K562 (cell line): Measurements from ENCODE around the gene APOC1. TPM values are rescaled to one million over a fixed set of nuclear protein-coding genes. Genes with fewer than 3 reads are reported as not detected.

Experiments
- ATAC-seq: fragments of 200-7000 bp; cut with Tn5 transposase; 3 replicates; pipeline ENCODE4 v1.9.1; 2020; ENCODE audit warnings: moderate library complexity
- BruUV-seq: library from RNA; stranded (reverse); fragments of 400-500 nt; replicated peaks from 2 replicates; lab custom pipeline; 2021; lab: Mats Ljungman, UMichigan
- CTCF ChIA-PET: fragments of 300-600 bp; formaldehyde crosslinking; extraction: SDS; loops from one replicate; lab custom pipeline; 2021; ENCODE audit warnings: low intra/inter-chr PET ratio; lab: Yijun Ruan, JAX
- POLR2A ChIA-PET: fragments of 300-600, 350-650 bp; sonication (Branson Sonifier 250); formaldehyde crosslinking; extraction: SDS; loops from one replicate; lab custom pipeline; 2021; ENCODE audit warnings: antibody characterized with exemption, inconsistent platforms; lab: Yijun Ruan, JAX
- DNase-seq, 4 experiments: peaks; one replicate each; pipeline versions ENCODE4 v3.0.0 to v3.0.0-alpha.2; 2011 to 2018; ENCODE audit warnings: low spot score in 3 of 4, mixed read lengths in 3 of 4; ENCODE audit errors: extremely low read depth in 1 of 4
- FAIRE-seq: peaks from 2 replicates; lab custom pipeline; 2011; peaks lifted over from hg19 to GRCh38; lab: Jason Lieb, UNC
- H2AFZ ChIP-seq: 2 replicates; pipeline ENCODE4 v1.6.0; 2011; ENCODE audit warnings: low read depth, low read length, control low read depth, inconsistent platforms
- H3K27ac ChIP-seq: fragments of 200-600 bp; 3 replicates; pipeline ENCODE4 v1.8.0; 2011; ENCODE audit warnings: low read depth, mild to moderate bottlenecking, control low read depth, inconsistent platforms, low read length, moderate library complexity, mixed read lengths; ENCODE audit errors: extremely low read depth
- H3K27me3 ChIP-seq, 2 experiments: fragments of 300-600 bp in 1 of 2; 2 replicates in 1 of 2; 3 replicates in 1 of 2; pipeline versions ENCODE4 v1.6.0 to v1.8.0; 2011; ENCODE audit warnings: inconsistent platforms in 2 of 2, low read length in 2 of 2, mild to moderate bottlenecking in 1 of 2, mixed read lengths in 1 of 2, moderate library complexity in 1 of 2; ENCODE audit not compliant: control insufficient read depth in 2 of 2, insufficient read depth in 2 of 2
- H3K36me3 ChIP-seq: fragments of 300-600 bp; 3 replicates; pipeline ENCODE4 v1.8.0; 2011; ENCODE audit warnings: mild to moderate bottlenecking, low read length, inconsistent platforms; ENCODE audit not compliant: control insufficient read depth, insufficient read depth
- H3K4me1 ChIP-seq, 2 experiments: fragments of 200-600 bp in 1 of 2; replicated peaks in 1 of 2; 2 replicates in 1 of 2; 3 replicates in 1 of 2; pipeline versions ENCODE4 v1.5.1 to v1.8.0; 2011; ENCODE audit warnings: inconsistent platforms in 2 of 2, low read length in 2 of 2, mild to moderate bottlenecking in 1 of 2, mixed read lengths in 1 of 2, moderate library complexity in 1 of 2; ENCODE audit not compliant: control insufficient read depth in 2 of 2, insufficient read depth in 2 of 2
- H3K4me2 ChIP-seq: 2 replicates; pipeline ENCODE4 v1.6.1; 2011; ENCODE audit warnings: low read length, control low read depth, inconsistent platforms, mixed read lengths; ENCODE audit not compliant: insufficient read depth
- H3K4me3 ChIP-seq: fragments of 200-600 bp; sonication (generic), shearing (Covaris generic); 2 replicates; pipeline ENCODE4 v1.5.1; 2016; ENCODE audit warnings: control low read depth, inconsistent platforms
- H3K79me2 ChIP-seq: fragments of 200-600 bp; 3 replicates; pipeline ENCODE4 v1.8.0; 2011; ENCODE audit warnings: low read length, inconsistent platforms; ENCODE audit not compliant: control insufficient read depth, insufficient read depth
- H3K9ac ChIP-seq, 2 experiments: 2 replicates each; pipeline versions ENCODE4 v1.6.0 to v1.6.1; 2011; ENCODE audit warnings: low read depth in 2 of 2, low read length in 2 of 2, control low read depth in 1 of 2, inconsistent platforms in 1 of 2, mild to moderate bottlenecking in 1 of 2, mixed read lengths in 1 of 2; ENCODE audit not compliant: insufficient read depth in 1 of 2
- H3K9me1 ChIP-seq: one replicate; pipeline ENCODE4 v1.6.0; 2011; ENCODE audit warnings: inconsistent platforms, mild to moderate bottlenecking, low read length, moderate library complexity; ENCODE audit not compliant: control insufficient read depth, insufficient read depth
- H3K9me3 ChIP-seq: replicated peaks from 2 replicates; pipeline ENCODE4 v1.5.1; 2011; ENCODE audit warnings: low read depth, low read length, inconsistent platforms; ENCODE audit not compliant: control insufficient read depth, insufficient read depth
- H4K20me1 ChIP-seq: replicated peaks from 2 replicates; pipeline ENCODE4 v1.6.1; 2011; ENCODE audit warnings: low read length, inconsistent platforms, mixed read lengths; ENCODE audit not compliant: control insufficient read depth, insufficient read depth
- ARID2 ChIP-seq: fragments of 450-650 bp; IDR thresholded peaks from 2 replicates; pipeline ENCODE4 v1.6.1; 2017; ENCODE audit warnings: antibody characterized with exemption, mild to moderate bottlenecking
- ATF7 ChIP-seq: fragments of 450-650 bp; IDR thresholded peaks from 2 replicates; pipeline ENCODE4 v1.7.1; 2014; ENCODE audit warnings: mild to moderate bottlenecking, moderate library complexity
- FOSL1 ChIP-seq: fragments of 200-800 bp; sonication (Bioruptor generic); conservative IDR thresholded peaks from 2 replicates; pipeline ENCODE4 v1.6.1; 2016; ENCODE audit warnings: missing genetic modification characterization, missing compliant biosample characterization
- HOMEZ ChIP-seq: fragments of 250-450 bp; sonication (Bioruptor Pico); IDR thresholded peaks from 2 replicates; pipeline ENCODE4 v1.4.0; 2020; ENCODE audit warnings: mild to moderate bottlenecking, moderate library complexity
- KHSRP ChIP-seq: fragments of 450-650 bp; IDR thresholded peaks from 2 replicates; pipeline ENCODE4 v1.6.1; 2017
- PHF20 ChIP-seq: fragments of 450-650 bp; IDR thresholded peaks from 2 replicates; pipeline ENCODE4 v1.6.1; 2018; ENCODE audit not compliant: partially characterized antibody
- POLR2A ChIP-seq: fragments of 450-650 bp; conservative IDR thresholded peaks from 2 replicates; pipeline ENCODE4 v1.6.1; 2016
- RBFOX2 ChIP-seq: fragments of 200-400 bp; formaldehyde crosslinking; IDR thresholded peaks from 2 replicates; pipeline ENCODE4 v1.6.1; 2017; ENCODE audit warnings: low read depth, mild to moderate bottlenecking, low read length, moderate library complexity
- ZFP1 ChIP-seq: fragments of 450-650 bp; formaldehyde crosslinking; IDR thresholded peaks from 2 replicates; pipeline ENCODE4 v1.4.0; 2020; ENCODE audit warnings: mild to moderate bottlenecking, mixed read lengths
- ZNF12 ChIP-seq: sonication (generic); formaldehyde crosslinking; IDR thresholded peaks from 2 replicates; pipeline ENCODE4 v1.4.0; 2020; ENCODE audit warnings: mild to moderate bottlenecking, missing genetic modification reagents
- ZNF134 ChIP-seq: fragments of 250-450 bp; sonication (Bioruptor Pico); conservative IDR thresholded peaks from 2 replicates; pipeline ENCODE4 v1.4.0; 2020
- WGBS: fragments of 100-300 bp; shearing (Covaris generic); methylation state at CpG from one replicate; pipeline ENCODE4 v1.1.6; 2016; ENCODE audit warnings: low coverage, mixed read lengths; ENCODE audit not compliant: insufficient coverage; ENCODE audit errors: missing lambda C conversion rate; 5-methylcytosine and 5-hydroxymethylcytosine counted together
- in situ Hi-C: fragments of 300-500 bp; cut with MboI; formaldehyde crosslinking; loops from 4 replicates; pipeline ENCODE4 v1.15.0; 2018; ENCODE audit warnings: inconsistent platforms, mixed read lengths
- intact Hi-C: fragments of 100-400 bp; cut with micrococcal nuclease; formaldehyde crosslinking; loops from 2 replicates; pipeline ENCODE4 v1.14.2; 2022
- polyA plus RNA-seq, 8 experiments: library from polyadenylated mRNA; depleted of rRNA in 4 of 8; stranded (reverse) in 5 of 8; unstranded in 3 of 8; fragments of >200 nt; fragmentation: Nextera tagmentation in 2 of 8; fragmentation: Illumina TruSeq in 1 of 8; extraction: Ambion mirVana in 2 of 8; extraction: Trizol in 1 of 8; gene quantifications; 2 replicates each; pipeline versions ENCODE4 v1.2.1 to v1.2.3, GENCODE V29; 2011 to 2014; ENCODE audit warnings: inconsistent platforms in 1 of 8, missing spikeins in 1 of 8
- total RNA-seq, 7 experiments: library from RNA; depleted of rRNA in 6 of 7; stranded (reverse); fragments of >200 nt in 6 of 7; fragmentation: Illumina TruSeq in 2 of 7; extraction: Trizol in 2 of 7; gene quantifications; 2 replicates each; pipeline versions ENCODE4 v1.2.1 to v1.2.3, GENCODE V29; 2011 to 2021; ENCODE audit warnings: low replicate concordance in 1 of 7

The APOC1 gene
- total and polyA plus RNA-seq, 9 of the 15 experiments (the other 6 are each of a cell fraction or from before 2014, with no cell fraction given), result 115 to 408 (median 220) TPM

GRCh38 chr19:44893332-44894051 lies 20.9 kb upstream of the APOC1 start (continued):
- TF ChIP-seq ZNF12 (CRISPR knock-in tag) (no peak), ATF7 (no peak)

GRCh38 chr19:44894052-44894400 lies 20.4 kb upstream of the APOC1 start:
- BruUV-seq, result no TSS peak

More at GRCh38 chr19:44894052-44894400, 20.4 kb upstream of the APOC1 start:
- intact Hi-C loops, result no loop called here
- TF ChIP-seq FOSL1 (tag) (no peak), RBFOX2 (peak; percentile 7; the same call in 1 of the 2 replicates), ZFP1 (CRISPR knock-in tag) (no peak), KHSRP (no peak), HOMEZ (no peak), POLR2A (no peak), ARID2 (no peak), ZNF134 (no peak), PHF20 (no peak)
- TF ChIP-seq, all 486 proteins: peak for 1
- ATAC-seq, result no peak
- Histone ChIP-seq H3K36me3 (peaks cover 70% of the 10 kb centered on the region), H3K4me2 (no peak overlapping the region), H3K79me2 (peaks cover 64% of the 10 kb centered on the region), H3K27me3 (no peaks in the 10 kb centered on the region), H3K9me3 (no peaks in the 10 kb centered on the region; the same call in 1 of the 2 replicates), H3K4me1 (peaks cover 17 to 41% of the 10 kb centered on the region in 2 experiments), H3K9me1 (peaks cover 3% of the 10 kb centered on the region), H2AFZ (no peak overlapping the region), H3K9ac (no peak overlapping the region; a peak in 1 of 4 replicates), H3K27ac (no peak overlapping the region), H4K20me1 (peaks cover 6% of the 10 kb centered on the region; the same call in 1 of the 2 replicates), H3K4me3 (no peak overlapping the region)
- no peak for DNase-seq
- in situ Hi-C loops, result loop anchor here (10.0 kb wide), 1 partner anchor 161 kb away; no protein-coding TSS in a partner anchor
- FAIRE-seq, result no peak
- ChIA-PET CTCF (no interaction called here), POLR2A (interaction anchor here (1.2 to 1.9 kb wide), 2 partner anchors 9 to 11 kb away, joined by 3 to 11 read pairs; partner anchors contain the start of gene APOE)
- 92% methylated on average over 6 of the region's 6 CpGs for WGBS
